Measurements from ENCODE around the gene IRX2.

IRX2 gene

DNA sequence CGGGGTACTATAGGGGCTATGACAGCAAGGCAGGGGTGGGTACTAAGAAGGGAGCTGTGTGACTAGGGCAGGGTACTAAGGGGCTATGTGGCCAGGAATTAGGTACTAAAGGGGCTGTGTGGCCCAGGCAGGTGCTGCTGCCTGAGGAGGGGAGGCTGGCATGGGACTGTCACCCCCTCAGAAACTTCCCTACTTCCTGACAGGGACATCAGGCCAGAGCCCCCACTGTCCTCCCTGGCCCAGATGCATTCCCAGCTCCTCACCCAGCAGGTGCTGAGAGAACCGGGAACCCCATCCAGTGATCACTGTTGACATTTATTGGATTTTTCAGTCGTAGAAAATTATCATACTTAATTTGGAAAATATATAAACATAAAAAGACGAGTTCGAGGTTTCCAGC lies 26.6 kb downstream of the IRX2 start:
- H4K20me1 ChIP-seq (ENCODE audit: insufficient read depth, low read length) = no peaks in the 10 kb centered on the region
- no peak overlapping the region for H3K4me2 ChIP-seq (ENCODE audit: low read depth, low read length)
- H3K9ac ChIP-seq (ENCODE audit: low read length) = no peak overlapping the region
- no peaks in the 10 kb centered on the region for H3K36me3 ChIP-seq (replicated peaks; ENCODE audit: insufficient read depth, low read length)
- DNase-seq = no peak
- TF ChIP-seq CTCF (IDR thresholded peaks at IDR 0.05; ENCODE audit: low read length) = no peak
- no peak for TF ChIP-seq EZH2phosphoT487 (IDR thresholded peaks at IDR 0.05; ENCODE audit: low read length)
- TF ChIP-seq EZH2 (optimal IDR thresholded peaks at IDR 0.05; ENCODE audit: low read depth, low read length) = no peak
- no peaks in the 10 kb centered on the region for H3K9me3 ChIP-seq (replicated peaks; ENCODE audit: insufficient read depth, low read length)
- no peak overlapping the region for H3K27ac ChIP-seq (ENCODE audit: low read length)
- no peak overlapping the region for H2AFZ ChIP-seq (ENCODE audit: low read length)
- no peak overlapping the region for H3K4me3 ChIP-seq (ENCODE audit: low read length)
- H3K9me2 ChIP-seq (replicated peaks; ENCODE audit: insufficient read depth, low read length) = no peaks in the 10 kb centered on the region
- H3K27me3 ChIP-seq (replicated peaks; ENCODE audit: insufficient read depth, low read length) = no peaks in the 10 kb centered on the region
- no peaks in the 10 kb centered on the region for H3K79me2 ChIP-seq (ENCODE audit: low read length)
- no peaks in the 10 kb centered on the region for H3K4me1 ChIP-seq (ENCODE audit: low read length)
- no peaks in the 10 kb centered on the region for H3F3A ChIP-seq (ENCODE audit: insufficient read depth, low read length)

GRCh38 chr5:2724031-2724581 lies 27.4 kb downstream of the IRX2 start:
- no peaks in the 10 kb centered on the region for H3K9me2 ChIP-seq (replicated peaks; ENCODE audit: insufficient read depth, low read length)
- no peak for DNase-seq
- H3K4me2 ChIP-seq (ENCODE audit: low read depth, low read length) = no peak overlapping the region
- H3K9me3 ChIP-seq (replicated peaks; ENCODE audit: insufficient read depth, low read length) = no peaks in the 10 kb centered on the region
- no peaks in the 10 kb centered on the region for H3K4me1 ChIP-seq (ENCODE audit: low read length)
- H3K27ac ChIP-seq (ENCODE audit: low read length) = no peak overlapping the region
- H3K4me3 ChIP-seq (ENCODE audit: low read length) = no peak overlapping the region
- no peaks in the 10 kb centered on the region for H3K79me2 ChIP-seq (ENCODE audit: low read length)
- H3F3A ChIP-seq (ENCODE audit: insufficient read depth, low read length) = no peaks in the 10 kb centered on the region
- no peak overlapping the region for H3K9ac ChIP-seq (ENCODE audit: low read length)
- H2AFZ ChIP-seq (ENCODE audit: low read length) = no peak overlapping the region
- H3K36me3 ChIP-seq (replicated peaks; ENCODE audit: insufficient read depth, low read length) = no peaks in the 10 kb centered on the region
- H4K20me1 ChIP-seq (ENCODE audit: insufficient read depth, low read length) = no peaks in the 10 kb centered on the region
- TF ChIP-seq EZH2 (optimal IDR thresholded peaks at IDR 0.05; ENCODE audit: low read depth, low read length) (no peak), EZH2phosphoT487 (IDR thresholded peaks at IDR 0.05; ENCODE audit: low read length) (no peak), CTCF (IDR thresholded peaks at IDR 0.05; ENCODE audit: low read length) (no peak)
- no peaks in the 10 kb centered on the region for H3K27me3 ChIP-seq (replicated peaks; ENCODE audit: insufficient read depth, low read length)

- Histone ChIP-seq H3K4me2 (ENCODE audit: low read depth, low read length) (no peak overlapping the region), H4K20me1 (ENCODE audit: insufficient read depth, low read length) (no peaks in the 10 kb centered on the region), H3K27ac (ENCODE audit: low read length) (no peak overlapping the region), H3F3A (ENCODE audit: insufficient read depth, low read length) (no peaks in the 10 kb centered on the region), H3K27me3 (replicated peaks; ENCODE audit: insufficient read depth, low read length) (no peaks in the 10 kb centered on the region), H2AFZ (ENCODE audit: low read length) (no peak overlapping the region), H3K9ac (ENCODE audit: low read length) (no peak overlapping the region), H3K4me1 (ENCODE audit: low read length) (no peaks in the 10 kb centered on the region), H3K79me2 (ENCODE audit: low read length) (no peaks in the 10 kb centered on the region), H3K4me3 (ENCODE audit: low read length) (no peak overlapping the region), H3K36me3 (replicated peaks; ENCODE audit: insufficient read depth, low read length) (no peaks in the 10 kb centered on the region), H3K9me3 (replicated peaks; ENCODE audit: insufficient read depth, low read length) (no peaks in the 10 kb centered on the region), H3K9me2 (replicated peaks; ENCODE audit: insufficient read depth, low read length) (no peaks in the 10 kb centered on the region)
- TF ChIP-seq CTCF (IDR thresholded peaks at IDR 0.05; ENCODE audit: low read length) = no peak
- TF ChIP-seq EZH2 (optimal IDR thresholded peaks at IDR 0.05; ENCODE audit: low read depth, low read length) = no peak
- no peak for TF ChIP-seq EZH2phosphoT487 (IDR thresholded peaks at IDR 0.05; ENCODE audit: low read length)
- no peak for DNase-seq
Observed at GRCh38 chr5:2722901-2723300, 28.6 kb downstream of the IRX2 start.
